HCT116 (cell line): ENCODE data around the gene TOR1AIP2. TPM values are rescaled to one million over a fixed set of nuclear protein-coding genes. Genes with fewer than 3 reads are reported as not detected.
A peak's percentile ranks its signal among the peaks of the same experiment; 100 is the strongest.

Source experiments
- ATAC-seq: fragments of 200-7000 bp; cut with Tn5 transposase; 2 replicates; pipeline ENCODE4 v1.9.1; 2020; ENCODE audit warnings: mild to moderate bottlenecking, moderate library complexity
- BruUV-seq: library from RNA; stranded (reverse); fragments of 400-500 nt; replicated peaks from 2 replicates; lab custom pipeline; 2021; lab: Mats Ljungman, UMichigan
- CTCF ChIA-PET: fragments of 300-600 bp; sonication (Branson Sonifier 250); formaldehyde crosslinking; loops from one replicate; lab custom pipeline; 2021; ENCODE audit warnings: antibody characterized with exemption; lab: Charles Lee
- POLR2A ChIA-PET: fragments of 300-600, 350-600 bp; sonication (Branson Sonifier 250); formaldehyde crosslinking; loops from one replicate; lab custom pipeline; 2021; ENCODE audit warnings: antibody characterized with exemption; lab: Charles Lee
- RAD21 ChIA-PET, 2 experiments: fragments of 300-600 bp; sonication (Branson Sonifier 250); formaldehyde crosslinking; loops; one replicate each; lab custom pipeline; 2023; ENCODE audit warnings: low total read pairs in 2 of 2; ENCODE audit not compliant: uncharacterized antibody in 2 of 2, unreplicated experiment in 2 of 2, low non-redundant PET in 1 of 2; lab: Charles Lee
- DNase-seq: peaks from one replicate; pipeline ENCODE4 v3.0.0-alpha.2; 2010; ENCODE audit warnings: low read depth, low spot score
- H2AFZ ChIP-seq: fragments of 200-600 bp; shearing (Covaris generic), sonication (generic); 2 replicates; pipeline ENCODE4 v1.6.1; 2017; ENCODE audit warnings: low read depth, mixed run types, mixed read lengths, antibody characterized with exemption, low read length; ENCODE audit not compliant: poor library complexity, severe bottlenecking
- H3K27ac ChIP-seq: 2 replicates; pipeline ENCODE4 v1.5.1; 2012; ENCODE audit warnings: low read depth, low read length
- H3K27me3 ChIP-seq: fragments of 200-600 bp; sonication (generic); 2 replicates; pipeline ENCODE4 v1.6.1; 2016; ENCODE audit warnings: mixed run types, low read length, mixed read lengths; ENCODE audit not compliant: insufficient read depth
- H3K36me3 ChIP-seq, 2 experiments: fragments of 200-500 bp in 1 of 2; fragments of 200-600 bp in 1 of 2; sonication (Bioruptor generic) in 1 of 2; sonication (generic) in 1 of 2; 2 replicates each; pipeline versions ENCODE4 v1.5.1 to v1.6.1; 2014 to 2016; ENCODE audit warnings: low read length in 2 of 2, inconsistent platforms in 1 of 2, mixed read lengths in 1 of 2, mixed run types in 1 of 2; ENCODE audit not compliant: insufficient read depth in 2 of 2, control insufficient read depth in 1 of 2
- H3K4me1 ChIP-seq, 2 experiments: fragments of 200-600 bp in 1 of 2; sonication (generic) in 1 of 2; 2 replicates each; pipeline versions ENCODE4 v1.5.1 to v1.6.1; 2012 to 2017; ENCODE audit warnings: low read length in 2 of 2, inconsistent platforms in 1 of 2, mild to moderate bottlenecking in 1 of 2, mixed read lengths in 1 of 2, mixed run types in 1 of 2, moderate library complexity in 1 of 2; ENCODE audit not compliant: insufficient read depth in 2 of 2, control insufficient read depth in 1 of 2
- H3K4me2 ChIP-seq: fragments of 200-600 bp; sonication (generic); 2 replicates; pipeline ENCODE4 v1.6.1; 2017; ENCODE audit warnings: mixed run types, low read length, mixed read lengths
- H3K4me3 ChIP-seq, 2 experiments: fragments of 200-600 bp in 1 of 2; sonication (generic) in 1 of 2; replicated peaks in 1 of 2; 2 replicates each; pipeline ENCODE4 v1.5.1; 2011 to 2016; ENCODE audit warnings: low read length in 2 of 2, control low read depth in 1 of 2, low read depth in 1 of 2, mild to moderate bottlenecking in 1 of 2, mixed read lengths in 1 of 2, mixed run types in 1 of 2
- H3K79me2 ChIP-seq: fragments of 200-600 bp; sonication (generic); 2 replicates; pipeline ENCODE4 v1.6.1; 2017; ENCODE audit warnings: mild to moderate bottlenecking, mixed run types, low read length, moderate library complexity, mixed read lengths; ENCODE audit not compliant: insufficient read depth
- H3K9ac ChIP-seq: fragments of 200-600 bp; sonication (generic); 2 replicates; pipeline ENCODE4 v1.6.1; 2016; ENCODE audit warnings: low read length, mixed read lengths
- H3K9me2 ChIP-seq: fragments of 200-600 bp; sonication (generic), shearing (Covaris generic); 2 replicates; pipeline ENCODE4 v1.6.1; 2017; ENCODE audit warnings: mixed run types, mild to moderate bottlenecking, moderate library complexity; ENCODE audit not compliant: insufficient read depth
- H3K9me3 ChIP-seq, 2 experiments: fragments of 200-500 bp in 1 of 2; fragments of 200-600 bp in 1 of 2; sonication (Bioruptor generic) in 1 of 2; sonication (generic) in 1 of 2; 2 replicates each; pipeline ENCODE4 v1.6.1; 2014 to 2017; ENCODE audit warnings: low read length in 2 of 2, mixed read lengths in 2 of 2, inconsistent platforms in 1 of 2, low read depth in 1 of 2, mild to moderate bottlenecking in 1 of 2, mixed run types in 1 of 2, moderate library complexity in 1 of 2; ENCODE audit not compliant: control insufficient read depth in 1 of 2, insufficient read depth in 1 of 2
- H4K20me1 ChIP-seq: fragments of 200-600 bp; sonication (generic), shearing (Covaris generic); 2 replicates; pipeline ENCODE4 v1.6.1; 2017; ENCODE audit warnings: mixed run types, mild to moderate bottlenecking, moderate library complexity; ENCODE audit not compliant: insufficient read depth
- CEBPB ChIP-seq: IDR thresholded peaks from 2 replicates; pipeline ENCODE4 v1.6.1; 2012; ENCODE audit warnings: low read depth
- JUND ChIP-seq: IDR thresholded peaks from 2 replicates; pipeline ENCODE4 v1.6.1; 2012
- MAX ChIP-seq: IDR thresholded peaks from 2 replicates; pipeline ENCODE4 v1.6.1; 2012
- SRF ChIP-seq: IDR thresholded peaks from 2 replicates; pipeline ENCODE4 v1.6.1; 2012; ENCODE audit warnings: low read depth
- YY1 ChIP-seq: IDR thresholded peaks from 2 replicates; pipeline ENCODE4 v1.6.1; 2011; ENCODE audit warnings: low read length, low read depth, moderate library complexity, mild to moderate bottlenecking; ENCODE audit not compliant: insufficient replicate concordance; ENCODE audit errors: extremely low read depth
- ZBTB33 ChIP-seq: IDR thresholded peaks from 2 replicates; pipeline ENCODE4 v1.6.1; 2011; ENCODE audit warnings: mild to moderate bottlenecking, low read length, moderate library complexity; ENCODE audit not compliant: insufficient replicate concordance; ENCODE audit errors: extremely low read depth
- intact Hi-C: fragments of 100-400 bp; cut with micrococcal nuclease; formaldehyde crosslinking; loops from 2 replicates; pipeline ENCODE4 v1.10.0; 2022
- total RNA-seq: library from RNA; stranded (reverse); gene quantifications from one replicate; pipeline ENCODE4 v1.2.1, GENCODE V29; 2021; ENCODE audit not compliant: unreplicated experiment

The TOR1AIP2 gene
- total RNA-seq, 1 experiment from 2014 or later, result 106 TPM

GRCh38 chr1:179882253-179883039, 4.8 kb upstream of the TOR1AIP2 start, which contains the start of gene TOR1AIP1 (continued):
- TF ChIP-seq ZBTB33 (peak; percentile 85), MAX (peak; percentile 81), CEBPB (no peak), YY1 (peak; percentile 97), JUND (no peak; the same call in 1 of the 2 replicates)

- peaks cover 31% of the 10 kb centered on the region for H3K79me2 ChIP-seq
- intact Hi-C loops, result loop anchor here (2.0 kb wide), 2 partner anchors 73 to 273 kb away; partner anchors contain the start of genes CEP350 and QSOX1
- BruUV-seq, result TSS peak; percentile 43
Observed at GRCh38 chr1:179881642-179882252, 4.1 kb upstream of the TOR1AIP2 start.

More at GRCh38 chr1:179881642-179882252, 4.1 kb upstream of the TOR1AIP2 start:
- Histone ChIP-seq H3K27ac (peak overlapping the region; percentile 99), H2AFZ (no peak overlapping the region), H3K9me3 (no peaks in the 10 kb centered on the region), H3K4me3 (peak overlapping the region; percentile 82 to 92), H3K36me3 (peaks cover 7 to 15% of the 10 kb centered on the region in 2 experiments; a peak in 3 of 4 replicates), H3K27me3 (no peaks in the 10 kb centered on the region), H3K9me2 (no peaks in the 10 kb centered on the region), H4K20me1 (no peaks in the 10 kb centered on the region; the same call in 1 of the 2 replicates), H3K4me2 (peak overlapping the region; percentile 85), H3K4me1 (peaks cover 4 to 21% of the 10 kb centered on the region in 2 experiments; a peak in 3 of 4 replicates), H3K9ac (peak overlapping the region; percentile 89)
- ChIA-PET POLR2A (interaction anchor here (1.6 kb wide), 1 partner anchor 621 kb away, joined by 4 read pairs; the partner anchor contains the start of gene ACBD6), RAD21 (no interaction called here), CTCF (interaction anchor here (1.2 kb wide), 1 partner anchor 14 kb away, joined by 3 read pairs; no protein-coding TSS in a partner anchor)
- DNase-seq (peak; percentile 55), ATAC-seq (no peak)
- TF ChIP-seq MAX (peak; percentile 26; the same call in 1 of the 2 replicates), SRF (no peak)
